GM21528 (cell line): Measurements from ENCODE around the gene SNX10.

Experiments used
- ATAC-seq: cut with Tn5 transposase; IDR thresholded peaks from one replicate; pipeline ENCODE4 v1.9.1; 2021; ENCODE audit warnings: mild to moderate bottlenecking, moderate library complexity; ENCODE audit not compliant: unreplicated experiment, low FRiP score

Gene SNX10

GRCh38 chr7:26365077-26365900 lies 73.6 kb downstream of the SNX10 start:
- peak; percentile 68 for ATAC-seq

- no peak for ATAC-seq
Measured at GRCh38 chr7:26365901-26366275, 74.2 kb downstream of the SNX10 start.

DNA sequence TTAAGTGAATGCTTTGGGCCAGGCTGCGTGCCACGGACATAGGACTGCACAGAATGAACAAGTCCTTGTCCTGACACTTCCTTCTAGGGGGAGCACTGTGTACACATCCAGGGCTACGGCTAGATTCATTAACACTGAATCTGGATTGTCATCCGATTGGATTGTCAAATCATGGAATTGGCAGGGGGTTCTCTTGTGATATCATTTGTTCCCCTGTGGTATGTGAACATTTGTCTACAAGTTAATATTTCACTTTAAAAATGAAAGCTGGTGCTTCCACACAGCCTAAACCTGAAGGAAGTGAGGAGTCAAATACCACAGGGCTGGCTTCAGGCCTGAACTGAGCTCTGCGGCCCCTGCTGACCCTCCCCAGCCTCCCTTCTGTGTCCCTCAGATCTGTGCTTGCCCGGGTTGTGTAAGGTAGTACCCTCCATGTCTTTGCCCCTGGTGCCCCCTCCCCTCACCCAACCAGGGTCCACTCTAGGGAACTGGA lies 75.6 kb downstream of the SNX10 start:
- no peak for ATAC-seq

DNA sequence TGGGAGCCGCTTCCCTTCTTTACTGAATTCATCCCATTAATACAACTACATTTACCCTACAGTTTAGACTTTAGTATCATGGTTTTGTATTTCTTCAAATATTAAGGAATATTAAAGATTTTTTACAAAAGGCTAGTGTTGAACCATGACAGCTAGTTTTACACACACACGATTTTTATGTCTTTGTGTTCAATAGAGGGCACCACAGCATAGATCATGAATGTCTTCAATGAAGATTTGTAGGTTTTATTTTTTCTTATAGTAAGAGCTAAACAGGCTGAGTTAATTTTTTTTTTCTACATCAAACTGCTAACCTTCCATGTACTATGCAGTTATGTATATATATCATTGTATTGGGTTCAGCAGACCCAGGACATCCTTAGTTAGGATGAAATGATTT lies 76.9 kb downstream of the SNX10 start:
- no peak for ATAC-seq

DNA sequence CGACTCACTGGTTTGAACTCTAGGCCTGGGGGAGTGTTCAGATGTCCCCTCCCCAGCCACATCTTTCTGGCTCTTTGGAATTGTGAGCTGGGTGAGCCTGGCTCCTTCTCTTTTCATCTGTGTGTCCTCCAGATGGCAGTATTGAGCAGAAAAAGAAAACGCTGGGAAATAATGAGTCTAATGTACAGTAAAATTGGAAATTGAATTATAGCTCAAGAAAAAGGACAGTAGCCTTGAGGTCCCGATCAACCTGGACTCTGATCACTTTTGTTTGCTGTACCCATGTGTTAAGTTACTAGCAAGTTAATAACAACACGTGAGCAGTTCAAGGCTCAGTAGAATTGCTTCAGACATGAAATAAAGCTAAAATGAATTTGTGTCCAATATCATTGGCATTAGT lies 77.9 kb downstream of the SNX10 start:
- no peak for ATAC-seq

GRCh38 chr7:26370011-26370410 lies 78.3 kb downstream of the SNX10 start:
- ATAC-seq: no peak

- ATAC-seq: no peak
Measured at GRCh38 chr7:26372249-26372648, 80.6 kb downstream of the SNX10 start.

DNA sequence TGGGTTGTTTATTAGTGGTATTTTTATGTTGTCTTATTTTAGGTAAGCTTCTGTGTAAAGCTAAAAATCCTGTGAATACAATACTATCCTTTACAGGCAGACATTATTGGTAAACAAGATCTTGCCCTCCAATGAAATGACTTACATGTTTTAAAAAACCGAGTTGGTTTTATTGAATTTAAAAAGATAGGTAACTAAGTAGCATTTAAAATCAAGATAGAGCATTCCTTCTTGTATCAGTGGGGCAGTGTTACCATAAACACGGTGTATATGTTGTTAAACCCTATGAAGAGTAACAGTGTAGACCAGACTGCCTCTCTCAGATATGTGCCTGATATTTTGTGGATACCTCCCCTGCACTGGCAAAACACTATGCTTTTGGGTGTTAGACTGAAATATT lies 81.0 kb downstream of the SNX10 start:
- ATAC-seq: no peak

- no peak for ATAC-seq
Measured at GRCh38 chr7:26374647-26375373, 83.1 kb downstream of the SNX10 start.

DNA sequence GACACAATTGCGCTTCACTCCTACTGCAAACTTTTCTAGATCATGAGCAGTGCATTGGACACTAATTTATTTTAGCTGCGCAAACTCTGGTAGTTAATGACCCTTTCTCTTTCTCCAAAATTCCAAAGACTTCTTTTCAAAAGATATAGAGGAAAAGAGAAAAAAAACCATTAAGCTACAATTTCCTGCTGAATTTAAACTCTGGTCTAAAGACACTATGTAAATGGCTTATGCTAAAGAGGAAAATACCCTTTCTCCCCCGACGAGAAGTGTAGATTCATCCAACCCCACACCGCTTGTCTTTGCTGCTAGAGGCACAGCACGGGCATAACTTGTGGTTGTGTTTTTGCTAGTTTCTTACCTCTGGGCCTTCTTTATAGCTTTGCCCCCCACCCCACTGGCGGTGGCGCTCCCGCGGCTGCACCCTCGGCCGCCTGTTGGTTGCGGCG lies 84.1 kb downstream of the SNX10 start:
- ATAC-seq: no peak

DNA sequence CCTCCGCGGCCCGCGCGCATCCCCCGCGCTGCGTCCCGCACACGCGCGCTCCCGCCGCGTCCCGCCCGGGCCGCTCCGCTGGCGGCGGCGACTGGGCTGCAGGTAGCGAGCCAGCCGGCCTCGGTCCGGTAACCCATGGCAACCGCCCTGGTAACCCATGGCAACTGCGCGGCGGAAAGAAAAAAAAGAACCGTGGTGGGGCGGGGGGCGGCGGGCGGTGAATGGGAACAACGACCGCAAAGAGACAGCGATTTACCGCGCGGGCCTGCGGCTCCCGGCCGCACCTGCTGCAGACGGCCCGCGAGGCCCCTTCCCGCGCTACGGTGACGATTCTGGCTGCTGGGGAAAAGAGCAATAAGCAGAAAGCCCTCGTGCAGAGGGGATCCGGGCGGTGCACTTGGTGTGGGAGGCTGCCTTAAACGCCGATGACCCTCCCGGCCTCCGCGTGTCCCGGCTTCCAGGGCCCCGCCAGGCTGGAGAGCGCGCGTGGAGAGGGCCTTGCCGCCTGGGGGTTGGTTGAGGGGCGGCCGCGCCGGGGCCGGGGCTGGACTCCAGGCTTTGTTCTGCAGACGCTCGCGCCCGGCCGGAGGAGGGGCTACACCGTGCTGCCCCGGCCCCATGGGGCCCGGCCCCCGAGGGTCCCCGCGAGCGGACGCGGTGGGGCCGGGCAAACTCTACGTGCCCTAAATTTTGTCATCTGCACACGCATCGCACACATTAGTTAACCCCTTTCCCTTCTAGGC lies 84.7 kb downstream of the SNX10 start:
- ATAC-seq: peak; percentile 43

DNA sequence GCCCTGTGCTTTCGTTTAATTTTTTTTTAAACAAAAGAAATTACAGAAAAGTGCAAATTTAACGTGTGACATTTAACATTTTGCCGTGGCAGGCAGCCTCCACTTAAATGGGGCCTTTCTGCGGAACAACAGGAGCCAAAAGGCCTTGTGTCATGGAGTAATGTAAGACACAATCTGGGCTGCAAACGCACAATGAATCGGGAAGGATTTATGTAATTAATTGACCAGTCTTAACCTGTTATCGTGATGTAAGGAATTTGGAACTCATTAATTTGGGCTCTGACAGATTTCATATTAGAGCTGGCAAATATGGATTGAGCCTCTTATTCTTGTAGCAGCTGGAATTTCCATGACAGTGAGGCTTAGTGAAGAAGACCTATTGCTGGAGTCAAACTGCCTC lies 86.4 kb downstream of the SNX10 start:
- no peak for ATAC-seq

DNA sequence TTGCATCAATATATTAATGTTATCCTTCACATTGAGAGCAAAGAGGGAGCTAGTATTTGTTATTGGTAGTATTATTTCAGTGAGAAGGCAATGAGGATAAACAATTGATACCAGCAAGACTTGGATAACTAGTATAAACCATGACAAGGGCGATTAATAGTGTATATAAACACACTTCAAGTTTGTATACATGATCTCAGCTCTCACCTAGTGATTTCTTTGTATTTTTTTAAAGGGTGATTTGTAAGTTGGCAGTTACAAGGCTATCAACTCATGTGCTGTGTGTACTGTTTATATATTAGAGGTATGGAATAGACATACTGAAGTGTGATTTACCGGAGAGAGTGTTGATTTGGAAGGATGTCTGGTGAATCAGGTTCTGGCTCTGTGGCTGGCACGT lies 88.0 kb downstream of the SNX10 start:
- ATAC-seq: no peak

- no peak for ATAC-seq
Measured at GRCh38 chr7:26381476-26382353, 90.1 kb downstream of the SNX10 start.

DNA sequence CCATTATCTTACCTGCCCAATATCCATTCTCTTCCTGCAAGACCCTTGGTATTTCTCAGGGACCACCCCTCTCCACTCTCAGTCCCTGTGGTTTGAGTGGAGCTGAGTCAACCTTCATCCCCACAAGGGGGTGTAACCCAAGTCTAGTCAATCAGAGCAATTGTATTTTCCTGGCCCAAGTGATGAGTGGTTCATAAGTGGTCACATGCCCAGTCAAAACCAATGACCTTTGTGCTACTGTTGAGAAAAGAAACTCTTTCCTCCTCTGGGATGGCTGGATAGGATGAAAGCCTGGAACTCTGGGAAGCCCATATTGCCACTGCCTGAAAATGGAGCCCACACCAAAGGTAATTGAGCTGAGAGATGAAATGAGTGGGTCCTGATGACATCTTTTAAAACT lies 93.6 kb downstream of the SNX10 start:
- no peak for ATAC-seq

GRCh38 chr7:26387731-26388130 lies 96.1 kb downstream of the SNX10 start:
- ATAC-seq: no peak

GRCh38 chr7:26388256-26388655 lies 96.6 kb downstream of the SNX10 start:
- peak; percentile 63 for ATAC-seq

- ATAC-seq: no peak
Measured at GRCh38 chr7:26390016-26390415, 98.4 kb downstream of the SNX10 start.

GRCh38 chr7:26393818-26394217 lies 102.2 kb downstream of the SNX10 start:
- no peak for ATAC-seq

DNA sequence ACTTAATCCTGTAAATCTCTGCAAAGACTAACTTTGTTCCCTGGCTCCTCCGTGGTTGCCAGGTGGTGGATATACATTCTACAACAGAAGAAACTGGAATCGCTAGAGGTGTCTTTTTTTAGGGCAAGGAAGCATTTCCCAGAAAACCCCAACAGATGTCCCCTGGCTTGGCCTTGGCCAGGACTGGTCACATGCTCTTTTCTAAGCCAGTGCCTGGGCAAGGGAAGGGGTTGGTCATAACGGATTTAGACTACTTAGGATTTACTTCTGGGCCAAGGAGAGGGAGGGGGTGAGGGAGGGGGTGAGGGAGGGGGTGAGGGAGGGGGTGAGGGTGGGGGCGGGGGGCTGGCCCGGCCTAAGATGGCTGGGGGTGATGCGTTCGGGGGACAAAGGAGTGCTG lies 105.7 kb downstream of the SNX10 start:
- no peak for ATAC-seq
